Osteocyte (in vitro differentiated cells): Measurements from ENCODE around the gene TCEANC2. TPM values are rescaled to one million over a fixed set of nuclear protein-coding genes. Genes with fewer than 3 reads are reported as not detected.

Experiments
- DNase-seq: peaks from one replicate; pipeline ENCODE4 v3.0.0; 2021; ENCODE audit warnings: mixed read lengths; ENCODE audit not compliant: unreplicated experiment; ENCODE audit errors: extremely low spot score
- H3K27ac Mint-ChIP-seq: one replicate; pipeline ENCODE4 v1.8.0; 2021; ENCODE audit warnings: mild to moderate bottlenecking, mixed read lengths; ENCODE audit not compliant: unreplicated experiment
- H3K27me3 Mint-ChIP-seq: one replicate; pipeline ENCODE4 v1.8.0; 2021; ENCODE audit warnings: mixed read lengths; ENCODE audit not compliant: unreplicated experiment
- H3K36me3 Mint-ChIP-seq: one replicate; pipeline ENCODE4 v1.8.0; 2021; ENCODE audit warnings: mixed read lengths; ENCODE audit not compliant: unreplicated experiment
- H3K4me1 Mint-ChIP-seq: one replicate; pipeline ENCODE4 v1.8.0; 2021; ENCODE audit warnings: mixed read lengths; ENCODE audit not compliant: unreplicated experiment
- H3K4me3 Mint-ChIP-seq: one replicate; pipeline ENCODE4 v1.8.0; 2021; ENCODE audit warnings: mild to moderate bottlenecking, moderate library complexity, mixed read lengths; ENCODE audit not compliant: unreplicated experiment
- H3K9me3 Mint-ChIP-seq: one replicate; pipeline ENCODE4 v1.8.0; 2021; ENCODE audit warnings: mixed read lengths; ENCODE audit not compliant: unreplicated experiment
- total RNA-seq: library from RNA; stranded (reverse); gene quantifications from 2 replicates; pipeline ENCODE4 v1.2.1, GENCODE V29; 2021
- TF ChIP-seq, protein P1 (sequence below): fragments of 200-600 bp; sonication (generic); IDR thresholded peaks from 2 replicates; pipeline ENCODE4 v1.5.0; 2021; ENCODE audit warnings: antibody characterized with exemption, mild to moderate bottlenecking, moderate library complexity

TCEANC2 gene
- total RNA-seq, 1 donor from 2014 or later, result 3.9 TPM

DNA sequence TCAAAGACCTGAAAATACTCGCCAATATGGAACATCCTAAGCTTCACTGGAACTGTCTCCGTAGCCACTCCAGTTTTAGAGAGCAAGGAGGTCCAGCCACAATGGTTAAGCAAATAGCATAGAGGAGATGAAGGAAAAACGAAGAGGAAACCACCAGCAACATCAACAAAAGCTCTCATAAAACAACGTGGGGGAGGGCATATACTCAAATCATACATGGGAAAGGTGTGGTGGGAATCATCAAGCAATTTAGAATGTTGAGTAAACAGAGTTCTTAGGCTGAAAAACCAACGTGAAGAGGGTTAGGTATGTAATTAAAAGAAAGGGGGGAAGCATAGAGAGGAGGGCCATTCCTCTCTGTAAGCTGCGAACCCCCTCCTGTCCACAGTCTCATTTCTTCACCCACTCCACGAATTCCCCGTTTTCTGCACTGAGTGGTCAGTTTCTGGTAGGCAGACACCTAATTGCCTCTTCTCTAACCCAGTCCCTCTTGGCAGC is 1.4 kb upstream of the TCEANC2 start:
- no peak overlapping the region for H3K4me3 Mint-ChIP-seq
- TF ChIP-seq, protein P1, sequence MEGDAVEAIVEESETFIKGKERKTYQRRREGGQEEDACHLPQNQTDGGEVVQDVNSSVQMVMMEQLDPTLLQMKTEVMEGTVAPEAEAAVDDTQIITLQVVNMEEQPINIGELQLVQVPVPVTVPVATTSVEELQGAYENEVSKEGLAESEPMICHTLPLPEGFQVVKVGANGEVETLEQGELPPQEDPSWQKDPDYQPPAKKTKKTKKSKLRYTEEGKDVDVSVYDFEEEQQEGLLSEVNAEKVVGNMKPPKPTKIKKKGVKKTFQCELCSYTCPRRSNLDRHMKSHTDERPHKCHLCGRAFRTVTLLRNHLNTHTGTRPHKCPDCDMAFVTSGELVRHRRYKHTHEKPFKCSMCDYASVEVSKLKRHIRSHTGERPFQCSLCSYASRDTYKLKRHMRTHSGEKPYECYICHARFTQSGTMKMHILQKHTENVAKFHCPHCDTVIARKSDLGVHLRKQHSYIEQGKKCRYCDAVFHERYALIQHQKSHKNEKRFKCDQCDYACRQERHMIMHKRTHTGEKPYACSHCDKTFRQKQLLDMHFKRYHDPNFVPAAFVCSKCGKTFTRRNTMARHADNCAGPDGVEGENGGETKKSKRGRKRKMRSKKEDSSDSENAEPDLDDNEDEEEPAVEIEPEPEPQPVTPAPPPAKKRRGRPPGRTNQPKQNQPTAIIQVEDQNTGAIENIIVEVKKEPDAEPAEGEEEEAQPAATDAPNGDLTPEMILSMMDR, result no peak
- no peak overlapping the region for H3K27ac Mint-ChIP-seq
- H3K9me3 Mint-ChIP-seq, result no peaks in the 10 kb centered on the region
- H3K27me3 Mint-ChIP-seq, result no peaks in the 10 kb centered on the region
- H3K4me1 Mint-ChIP-seq, result peaks cover 21% of the 10 kb centered on the region
- DNase-seq, result no peak
- no peaks in the 10 kb centered on the region for H3K36me3 Mint-ChIP-seq

DNA sequence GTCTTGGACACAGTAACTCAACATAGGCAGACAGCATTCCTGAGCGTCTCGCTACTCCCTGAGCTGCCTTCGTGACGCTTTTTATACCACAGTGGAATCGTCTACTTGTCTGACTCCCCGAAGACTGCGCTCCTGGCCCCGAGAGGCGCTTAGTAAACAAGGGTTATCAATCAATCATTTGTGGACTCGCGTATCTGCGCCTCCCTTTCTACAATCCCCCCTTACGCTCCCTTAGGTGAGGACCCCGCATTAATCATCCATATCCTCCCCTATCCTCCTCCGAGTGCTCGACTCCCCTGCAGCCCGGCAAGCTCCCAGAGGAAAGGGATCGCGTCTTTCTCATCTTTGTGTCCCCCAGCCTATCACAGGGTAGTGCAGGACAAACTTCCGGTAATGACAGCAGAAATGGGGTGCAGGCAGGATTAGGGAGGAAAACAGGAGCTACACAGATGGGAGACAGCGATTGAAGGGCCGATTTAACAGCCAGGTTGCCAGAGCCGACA is 926 bp upstream of the TCEANC2 start:
- Mint-ChIP-seq H3K4me3 (no peak overlapping the region), H3K4me1 (peaks cover 16% of the 10 kb centered on the region), H3K9me3 (no peaks in the 10 kb centered on the region), H3K27ac (no peak overlapping the region), H3K27me3 (no peaks in the 10 kb centered on the region), H3K36me3 (peaks cover 1% of the 10 kb centered on the region)
- TF ChIP-seq, protein P1, result no peak
- no peak for DNase-seq

DNA sequence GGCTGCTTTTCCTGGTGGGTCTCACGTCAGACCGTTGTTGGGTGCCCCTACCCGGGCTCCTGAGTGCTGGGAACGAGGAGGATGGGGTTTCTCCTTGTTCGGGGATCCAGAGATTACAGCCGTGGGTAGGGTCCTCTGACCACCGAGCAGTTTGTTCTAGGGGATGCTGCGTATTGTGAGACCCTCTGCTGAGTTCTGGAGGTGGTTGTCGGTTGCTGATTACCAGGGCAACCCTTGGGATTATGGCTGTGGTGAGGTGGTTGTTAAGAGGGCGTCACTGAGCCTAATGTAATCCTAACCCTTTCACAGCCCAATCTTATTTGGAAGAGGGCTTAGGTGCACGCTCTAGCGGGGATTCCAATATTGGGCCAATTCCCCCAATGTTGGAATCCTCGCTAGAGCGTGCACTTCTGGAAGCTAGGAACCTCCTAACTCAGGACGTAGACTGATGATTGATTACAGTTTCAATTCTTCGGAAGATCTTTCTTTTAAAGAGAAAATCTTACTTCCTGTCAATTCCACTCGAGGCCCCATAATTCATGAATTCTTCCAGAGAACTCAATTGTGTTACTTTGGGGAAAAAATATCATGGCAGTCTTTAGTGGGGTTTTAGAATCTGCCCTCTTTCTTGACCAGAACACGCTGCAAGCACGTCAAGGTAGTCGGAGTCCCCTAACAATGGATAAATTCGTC is 483 bp downstream of the TCEANC2 start:
- Mint-ChIP-seq H3K4me1 (peaks cover 15% of the 10 kb centered on the region), H3K27ac (no peak overlapping the region)
- no peak for DNase-seq

DNA sequence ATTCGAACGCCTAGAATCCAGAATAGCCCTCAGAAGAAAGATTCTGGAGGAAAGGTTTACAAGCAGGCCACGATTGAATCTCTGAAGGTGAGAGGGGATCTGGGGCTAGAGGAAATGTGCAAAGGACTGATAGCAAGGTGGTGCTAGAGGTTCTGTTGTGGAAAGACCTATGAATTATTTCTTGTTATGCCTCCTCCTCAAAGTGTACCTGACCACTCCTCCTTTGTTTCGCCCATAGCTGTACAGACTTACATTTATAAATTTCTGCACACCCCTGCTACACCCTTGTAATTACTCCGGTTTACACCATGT is 986 bp downstream of the TCEANC2 start:
- H3K9me3 Mint-ChIP-seq, result no peaks in the 10 kb centered on the region
- H3K4me1 Mint-ChIP-seq, result peaks cover 15% of the 10 kb centered on the region
- H3K4me3 Mint-ChIP-seq, result no peak overlapping the region
- no peak overlapping the region for H3K27ac Mint-ChIP-seq
- DNase-seq, result no peak
- TF ChIP-seq, protein P1, result no peak
- peaks cover 4% of the 10 kb centered on the region for H3K36me3 Mint-ChIP-seq
- no peaks in the 10 kb centered on the region for H3K27me3 Mint-ChIP-seq

More for the DNA sequence above, 483 bp downstream of the TCEANC2 start:
- no peaks in the 10 kb centered on the region for H3K27me3 Mint-ChIP-seq
- no peak overlapping the region for H3K4me3 Mint-ChIP-seq
- H3K36me3 Mint-ChIP-seq, result peaks cover 4% of the 10 kb centered on the region
- TF ChIP-seq, protein P1, result no peak
- H3K9me3 Mint-ChIP-seq, result no peaks in the 10 kb centered on the region

DNA sequence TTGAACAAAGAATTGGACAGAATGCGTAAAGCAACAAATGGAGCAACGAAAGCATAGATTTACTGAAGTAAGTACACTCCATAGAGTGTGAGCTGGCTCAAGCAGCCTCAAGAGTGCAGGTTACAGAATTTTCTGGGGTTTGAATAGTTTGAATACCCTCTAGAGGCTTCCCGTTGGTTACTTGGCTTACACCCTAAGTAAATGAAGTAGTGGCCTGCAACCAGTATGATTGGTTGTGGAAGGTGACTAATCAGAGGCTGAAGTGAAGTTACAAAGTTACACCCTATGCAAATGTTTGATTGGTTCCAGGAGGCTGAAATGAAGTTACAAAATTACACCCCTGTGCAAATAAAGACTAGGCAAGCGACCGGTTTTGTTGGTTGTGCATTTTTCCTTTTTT is 10.9 kb downstream of the TCEANC2 start:
- TF ChIP-seq, protein P1, result no peak
- Mint-ChIP-seq H3K27me3 (no peaks in the 10 kb centered on the region), H3K36me3 (peaks cover 9% of the 10 kb centered on the region), H3K27ac (no peak overlapping the region), H3K4me1 (no peaks in the 10 kb centered on the region), H3K9me3 (no peaks in the 10 kb centered on the region), H3K4me3 (no peak overlapping the region)
- DNase-seq, result no peak
